HepG2 (cell line): Measurements from ENCODE around the gene GRAMD2A. TPM values are rescaled to one million over a fixed set of nuclear protein-coding genes. Genes with fewer than 3 reads are reported as not detected.

Experiments used
- AKAP8 ChIP-seq: sonication (generic); formaldehyde crosslinking; IDR thresholded peaks from 2 replicates; pipeline ENCODE4 v1.5.1; 2020; ENCODE audit warnings: mild to moderate bottlenecking, missing genetic modification reagents
- ARID5B ChIP-seq: IDR thresholded peaks from 2 replicates; pipeline ENCODE4 v1.4.0; 2020; ENCODE audit warnings: mild to moderate bottlenecking, missing genetic modification reagents
- ATF7 ChIP-seq, 2 experiments: fragments of 450-650 bp in 1 of 2; sonication (generic) in 1 of 2; formaldehyde crosslinking in 1 of 2; IDR thresholded peaks; 2 replicates each; pipeline versions ENCODE4 v1.4.0 to v1.6.1; 2016 to 2020; ENCODE audit warnings: antibody characterized with exemption in 1 of 2, mild to moderate bottlenecking in 1 of 2, missing genetic modification reagents in 1 of 2
- CHCHD3 ChIP-seq: sonication (generic); formaldehyde crosslinking; IDR thresholded peaks from 2 replicates; pipeline ENCODE4 v1.8.0; 2022; ENCODE audit warnings: mild to moderate bottlenecking, missing genetic modification reagents, moderate library complexity
- ISX ChIP-seq: sonication (generic); formaldehyde crosslinking; conservative IDR thresholded peaks from 2 replicates; pipeline ENCODE4 v1.5.0; 2020; ENCODE audit warnings: missing genetic modification reagents
- KMT2B ChIP-seq: IDR thresholded peaks from 2 replicates; pipeline ENCODE4 v1.6.1; 2016; ENCODE audit warnings: missing genetic modification reagents, missing compliant biosample characterization
- MEF2D ChIP-seq: sonication (generic); formaldehyde crosslinking; IDR thresholded peaks from 2 replicates; pipeline ENCODE4 v1.5.1; 2020; ENCODE audit warnings: mild to moderate bottlenecking, missing genetic modification reagents
- NFKB2 ChIP-seq: sonication (generic); formaldehyde crosslinking; IDR thresholded peaks from 2 replicates; pipeline ENCODE4 v1.4.0; 2020; ENCODE audit warnings: missing genetic modification reagents, borderline replicate concordance
- SAP130 ChIP-seq: IDR thresholded peaks from 2 replicates; pipeline ENCODE4 v1.6.1; 2016; ENCODE audit warnings: low read depth
- SMAD1 ChIP-seq: sonication (generic); formaldehyde crosslinking; IDR thresholded peaks from 2 replicates; pipeline ENCODE4 v1.4.0; 2020; ENCODE audit warnings: missing genetic modification reagents, low read depth, mild to moderate bottlenecking, borderline replicate concordance
- SRF ChIP-seq: IDR thresholded peaks from 2 replicates; pipeline ENCODE4 v1.6.1; 2011; ENCODE audit warnings: mild to moderate bottlenecking, low read depth, low read length, moderate library complexity
- YY1 ChIP-seq: IDR thresholded peaks from 2 replicates; pipeline ENCODE4 v1.6.1; 2011; ENCODE audit warnings: low read length, low read depth, moderate library complexity, mild to moderate bottlenecking; ENCODE audit not compliant: insufficient read depth, insufficient replicate concordance
- ZBTB42 ChIP-seq: sonication (generic); formaldehyde crosslinking; IDR thresholded peaks from 2 replicates; pipeline ENCODE4 v1.5.0; 2020; ENCODE audit warnings: mild to moderate bottlenecking, missing genetic modification reagents
- ZBTB7A ChIP-seq: sonication (generic); formaldehyde crosslinking; IDR thresholded peaks from 2 replicates; pipeline ENCODE4 v1.8.0; 2022; ENCODE audit warnings: mild to moderate bottlenecking, missing genetic modification reagents
- ZNF235 ChIP-seq: sonication (generic); formaldehyde crosslinking; IDR thresholded peaks from 2 replicates; pipeline ENCODE4 v1.8.1; 2023; ENCODE audit warnings: mild to moderate bottlenecking, missing genetic modification reagents, borderline replicate concordance
- ZNF3 ChIP-seq: IDR thresholded peaks from 2 replicates; pipeline ENCODE4 v1.7.0; 2017; ENCODE audit warnings: inconsistent platforms
- ZNF44 ChIP-seq: sonication (generic); formaldehyde crosslinking; IDR thresholded peaks from 2 replicates; pipeline ENCODE4 v1.5.1; 2020; ENCODE audit warnings: mild to moderate bottlenecking, missing genetic modification reagents
- ZNF672 ChIP-seq: sonication (generic); formaldehyde crosslinking; IDR thresholded peaks from 2 replicates; pipeline ENCODE4 v1.8.1; 2022; ENCODE audit warnings: missing genetic modification reagents
- ZNF841 ChIP-seq: sonication (generic); formaldehyde crosslinking; IDR thresholded peaks from 2 replicates; pipeline ENCODE4 v1.8.1; 2023; ENCODE audit warnings: missing genetic modification reagents, borderline replicate concordance
- polyA plus RNA-seq, 8 experiments: library from polyadenylated mRNA; depleted of rRNA in 3 of 8; stranded (reverse) in 7 of 8; unstranded in 1 of 8; fragments of >200 nt; fragmentation: Illumina TruSeq in 4 of 8; extraction: Trizol in 4 of 8; gene quantifications; 2 replicates each; pipeline versions ENCODE4 v1.2.1 to v1.2.3, GENCODE V29; 2011 to 2016; ENCODE audit warnings: low read depth in 4 of 8, missing spikeins in 1 of 8, mixed read lengths in 1 of 8; ENCODE audit not compliant: insufficient read depth in 1 of 8
- total RNA-seq, 5 experiments: library from RNA; depleted of rRNA; stranded (reverse); fragments of >200 nt; fragmentation: Illumina TruSeq; extraction: Trizol; gene quantifications; 2 replicates each; pipeline ENCODE4 v1.2.3, GENCODE V29; 2016; ENCODE audit warnings: low read depth in 1 of 5
- TF ChIP-seq, protein P1 (sequence below): sonication (generic); formaldehyde crosslinking; IDR thresholded peaks from 2 replicates; pipeline ENCODE4 v1.5.1; 2020; ENCODE audit warnings: mild to moderate bottlenecking, missing genetic modification reagents, moderate library complexity
- TF ChIP-seq, protein P2 (sequence below): sonication (generic); formaldehyde crosslinking; IDR thresholded peaks from 2 replicates; pipeline ENCODE4 v1.5.1; 2020; ENCODE audit warnings: mild to moderate bottlenecking, missing genetic modification reagents, borderline replicate concordance

Gene GRAMD2A
- total and polyA plus RNA-seq, 2 of the 13 experiments (the other 11 are each of a cell fraction or from before 2014, with no cell fraction given) = 0.04 TPM; not detected in 1

- TF ChIP-seq ATF7 (IDR thresholded peaks at IDR 0.05) = no peak
- no peak for TF ChIP-seq ATF7 (CRISPR knock-in tag; IDR thresholded peaks at IDR 0.05)
- TF ChIP-seq SRF = no peak
- TF ChIP-seq ZBTB42 (CRISPR knock-in tag) = 0 out of 2 replicates have a peak, but pooled peaks have one; percentile 23
- no peak for TF ChIP-seq ARID5B
- TF ChIP-seq ZNF44 (CRISPR knock-in tag) = no peak
- TF ChIP-seq KMT2B = no peak
- TF ChIP-seq, protein P1, sequence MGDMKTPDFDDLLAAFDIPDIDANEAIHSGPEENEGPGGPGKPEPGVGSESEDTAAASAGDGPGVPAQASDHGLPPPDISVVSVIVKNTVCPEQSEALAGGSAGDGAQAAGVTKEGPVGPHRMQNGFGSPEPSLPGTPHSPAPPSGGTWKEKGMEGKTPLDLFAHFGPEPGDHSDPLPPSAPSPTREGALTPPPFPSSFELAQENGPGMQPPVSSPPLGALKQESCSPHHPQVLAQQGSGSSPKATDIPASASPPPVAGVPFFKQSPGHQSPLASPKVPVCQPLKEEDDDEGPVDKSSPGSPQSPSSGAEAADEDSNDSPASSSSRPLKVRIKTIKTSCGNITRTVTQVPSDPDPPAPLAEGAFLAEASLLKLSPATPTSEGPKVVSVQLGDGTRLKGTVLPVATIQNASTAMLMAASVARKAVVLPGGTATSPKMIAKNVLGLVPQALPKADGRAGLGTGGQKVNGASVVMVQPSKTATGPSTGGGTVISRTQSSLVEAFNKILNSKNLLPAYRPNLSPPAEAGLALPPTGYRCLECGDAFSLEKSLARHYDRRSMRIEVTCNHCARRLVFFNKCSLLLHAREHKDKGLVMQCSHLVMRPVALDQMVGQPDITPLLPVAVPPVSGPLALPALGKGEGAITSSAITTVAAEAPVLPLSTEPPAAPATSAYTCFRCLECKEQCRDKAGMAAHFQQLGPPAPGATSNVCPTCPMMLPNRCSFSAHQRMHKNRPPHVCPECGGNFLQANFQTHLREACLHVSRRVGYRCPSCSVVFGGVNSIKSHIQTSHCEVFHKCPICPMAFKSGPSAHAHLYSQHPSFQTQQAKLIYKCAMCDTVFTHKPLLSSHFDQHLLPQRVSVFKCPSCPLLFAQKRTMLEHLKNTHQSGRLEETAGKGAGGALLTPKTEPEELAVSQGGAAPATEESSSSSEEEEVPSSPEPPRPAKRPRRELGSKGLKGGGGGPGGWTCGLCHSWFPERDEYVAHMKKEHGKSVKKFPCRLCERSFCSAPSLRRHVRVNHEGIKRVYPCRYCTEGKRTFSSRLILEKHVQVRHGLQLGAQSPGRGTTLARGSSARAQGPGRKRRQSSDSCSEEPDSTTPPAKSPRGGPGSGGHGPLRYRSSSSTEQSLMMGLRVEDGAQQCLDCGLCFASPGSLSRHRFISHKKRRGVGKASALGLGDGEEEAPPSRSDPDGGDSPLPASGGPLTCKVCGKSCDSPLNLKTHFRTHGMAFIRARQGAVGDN (CRISPR knock-in tag) = no peak
- no peak for TF ChIP-seq SMAD1 (CRISPR knock-in tag)
- no peak for TF ChIP-seq ZNF841 (CRISPR knock-in tag)
- TF ChIP-seq, protein P2, sequence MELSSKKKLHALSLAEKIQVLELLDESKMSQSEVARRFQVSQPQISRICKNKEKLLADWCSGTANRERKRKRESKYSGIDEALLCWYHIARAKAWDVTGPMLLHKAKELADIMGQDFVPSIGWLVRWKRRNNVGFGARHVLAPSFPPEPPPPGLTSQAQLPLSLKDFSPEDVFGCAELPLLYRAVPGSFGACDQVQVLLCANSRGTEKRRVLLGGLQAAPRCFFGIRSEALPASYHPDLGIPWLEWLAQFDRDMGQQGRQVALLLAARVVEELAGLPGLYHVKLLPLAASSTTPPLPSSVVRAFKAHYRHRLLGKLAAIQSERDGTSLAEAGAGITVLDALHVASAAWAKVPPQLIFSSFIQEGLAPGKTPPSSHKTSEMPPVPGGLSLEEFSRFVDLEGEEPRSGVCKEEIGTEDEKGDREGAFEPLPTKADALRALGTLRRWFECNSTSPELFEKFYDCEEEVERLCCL (CRISPR knock-in tag) = no peak
- no peak for TF ChIP-seq ZNF672
- peak; percentile 51; the same call in 1 of the 2 replicates for TF ChIP-seq AKAP8 (CRISPR knock-in tag)
- TF ChIP-seq SAP130 (CRISPR knock-in tag) = no peak
- TF ChIP-seq NFKB2 (CRISPR knock-in tag) = no peak
- TF ChIP-seq ZNF3 (CRISPR knock-in tag) = no peak
- no peak for TF ChIP-seq ZNF235 (CRISPR knock-in tag)
- TF ChIP-seq ISX (CRISPR knock-in tag) = no peak
- no peak for TF ChIP-seq ZBTB7A
- TF ChIP-seq MEF2D (CRISPR knock-in tag) = no peak
- no peak for TF ChIP-seq YY1
- no peak for TF ChIP-seq CHCHD3 (CRISPR knock-in tag)
Observed at GRCh38 chr15:72229076-72229946, 31.7 kb upstream of the GRAMD2A start (continued).
